Brain microvascular endothelial cell (primary cell): ENCODE data around the gene STPG4.

ENCODE experiments used
- DNase-seq: peaks from one replicate; pipeline ENCODE4 v3.0.0-alpha.2; 2020
- H3K27ac ChIP-seq: fragments of 250-450 bp; sonication (Bioruptor Pico); 2 replicates; pipeline ENCODE4 v1.5.1; 2020; ENCODE audit warnings: mild to moderate bottlenecking, moderate library complexity
- H3K27me3 ChIP-seq: fragments of 250-450 bp; sonication (Bioruptor Pico); replicated peaks from 2 replicates; pipeline ENCODE4 v1.5.1; 2020; ENCODE audit warnings: mild to moderate bottlenecking
- H3K36me3 ChIP-seq: fragments of 250-450 bp; sonication (Bioruptor Pico); replicated peaks from 2 replicates; pipeline ENCODE4 v1.5.1; 2020; ENCODE audit warnings: mild to moderate bottlenecking
- H3K4me3 ChIP-seq: 2 replicates; pipeline ENCODE4 v1.5.1; 2011; ENCODE audit warnings: low read depth, mild to moderate bottlenecking, control low read depth, low read length, moderate library complexity
- CTCF ChIP-seq: IDR thresholded peaks from 2 replicates; pipeline ENCODE4 v1.5.1; 2011; ENCODE audit warnings: low read depth, mild to moderate bottlenecking, moderate library complexity, low read length, control low read depth, inconsistent platforms; ENCODE audit errors: missing control alignments
- in situ Hi-C: cut with HindIII; loops from 2 replicates; pipeline ENCODE4 v1.10.0; 2017; ENCODE audit warnings: low sequenced_read_pairs, low pct_ligation_motif_present

Gene STPG4

DNA sequence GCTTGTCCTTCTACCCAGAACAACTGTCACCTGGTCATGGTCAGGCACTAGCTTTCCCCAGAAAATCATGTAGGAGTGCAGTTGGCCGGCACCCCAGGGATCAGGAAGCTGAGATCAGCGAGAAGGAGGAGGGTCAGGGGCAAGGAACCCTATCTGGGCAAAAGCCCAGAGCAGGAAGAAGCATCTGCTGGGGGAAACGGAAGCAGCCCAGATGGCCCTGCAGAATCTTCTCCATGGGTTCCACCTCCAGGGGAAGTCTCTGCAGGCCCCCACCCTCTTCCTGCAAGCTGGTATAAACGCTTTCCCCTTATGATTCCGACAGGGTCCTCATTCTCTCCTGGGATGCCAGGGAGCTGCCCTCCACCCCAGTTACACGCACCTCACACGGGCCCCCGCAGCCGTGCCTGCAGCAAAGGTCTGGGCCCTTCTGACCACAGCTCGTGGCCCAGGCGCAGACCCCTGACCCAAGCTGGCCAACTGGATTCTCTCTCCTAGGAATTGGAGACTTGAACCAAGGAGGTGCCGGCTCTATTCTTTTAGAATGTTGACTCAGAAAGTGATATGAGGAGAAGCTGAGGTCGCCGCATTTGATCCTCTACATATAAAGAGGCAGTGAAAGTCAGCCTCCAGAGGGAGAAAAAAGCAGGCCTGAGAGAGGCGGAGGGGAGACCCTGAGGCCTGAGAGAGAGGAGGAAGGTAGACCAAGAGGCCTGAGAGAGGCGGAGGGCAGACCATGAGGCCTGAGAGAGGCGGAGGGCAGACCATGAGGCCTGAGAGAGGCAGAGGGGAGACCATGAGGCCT is 71.0 kb downstream of the STPG4 start:
- no peak overlapping the region for H3K4me3 ChIP-seq
- in situ Hi-C loops, result no loop called here
- no peak overlapping the region for H3K27ac ChIP-seq
- H3K27me3 ChIP-seq, result no peaks in the 10 kb centered on the region
- H3K36me3 ChIP-seq, result no peaks in the 10 kb centered on the region
- no peak for TF ChIP-seq CTCF
- no peak for DNase-seq

DNA sequence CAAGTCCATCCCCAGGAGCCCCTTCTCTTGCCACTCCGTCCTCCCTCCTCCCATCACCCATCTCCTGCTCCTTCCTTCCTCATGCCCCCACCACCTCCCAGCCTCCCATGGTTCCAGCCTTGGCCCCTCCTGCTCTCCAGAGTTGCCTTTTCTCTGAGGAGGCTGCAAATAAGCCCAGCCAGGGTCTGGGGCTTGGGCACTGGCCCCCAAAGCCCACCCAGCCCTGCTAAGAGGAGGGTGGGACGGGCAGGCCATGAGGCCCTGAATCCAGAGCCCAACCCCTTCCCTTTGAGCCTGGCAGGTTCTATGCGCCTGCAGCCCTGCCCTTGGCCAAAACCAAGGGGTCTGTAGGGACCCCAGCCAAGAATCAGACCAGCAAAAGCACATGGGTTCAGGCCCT is 71.6 kb downstream of the STPG4 start:
- Histone ChIP-seq H3K4me3 (no peak overlapping the region), H3K27ac (no peak overlapping the region), H3K27me3 (no peaks in the 10 kb centered on the region), H3K36me3 (no peaks in the 10 kb centered on the region)
- no peak for DNase-seq
- no peak for TF ChIP-seq CTCF
- in situ Hi-C loops, result no loop called here

- no peak overlapping the region for H3K4me3 ChIP-seq
- in situ Hi-C loops, result no loop called here
- no peaks in the 10 kb centered on the region for H3K36me3 ChIP-seq
- no peak overlapping the region for H3K27ac ChIP-seq
- DNase-seq, result no peak
- no peaks in the 10 kb centered on the region for H3K27me3 ChIP-seq
- TF ChIP-seq CTCF, result no peak
Measured at GRCh38 chr2:47083005-47083404, 72.1 kb downstream of the STPG4 start.

DNA sequence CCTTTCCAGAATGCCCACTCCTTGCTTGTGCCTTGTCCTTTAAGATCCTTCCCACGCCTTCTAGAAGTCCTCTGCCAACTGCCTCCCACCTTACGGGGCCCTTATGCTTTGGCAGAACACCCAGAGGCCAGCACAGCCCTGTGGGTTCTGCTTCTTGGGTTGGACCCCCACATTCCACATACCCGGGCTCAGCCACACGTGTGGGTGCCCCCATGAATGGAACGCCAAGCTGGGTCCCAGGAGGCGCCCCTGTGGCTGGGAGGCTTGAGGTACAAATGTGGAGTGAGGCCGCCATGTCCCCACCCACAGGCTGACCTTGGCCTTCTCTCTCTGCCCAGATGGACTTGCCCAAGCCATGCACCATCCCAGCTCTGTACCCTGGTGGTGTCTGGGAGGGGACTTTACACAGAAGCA is 74.2 kb downstream of the STPG4 start:
- Histone ChIP-seq H3K27me3 (no peaks in the 10 kb centered on the region), H3K36me3 (no peaks in the 10 kb centered on the region), H3K27ac (no peak overlapping the region), H3K4me3 (no peak overlapping the region)
- in situ Hi-C loops, result no loop called here
- no peak for TF ChIP-seq CTCF
- DNase-seq, result no peak

- no peak for TF ChIP-seq CTCF
- Histone ChIP-seq H3K27ac (no peak overlapping the region), H3K27me3 (no peaks in the 10 kb centered on the region), H3K36me3 (no peaks in the 10 kb centered on the region), H3K4me3 (no peak overlapping the region)
- DNase-seq, result no peak
- in situ Hi-C loops, result no loop called here
Measured at GRCh38 chr2:47079515-47080412, 75.3 kb downstream of the STPG4 start.
